ENCODE results near the gene ARID3A. TPM values are rescaled to one million over a fixed set of nuclear protein-coding genes. Genes with fewer than 3 reads are reported as not detected.

Gene ARID3A
- total RNA-seq, 1 donor from 2014 or later, result 106 TPM

DNA sequence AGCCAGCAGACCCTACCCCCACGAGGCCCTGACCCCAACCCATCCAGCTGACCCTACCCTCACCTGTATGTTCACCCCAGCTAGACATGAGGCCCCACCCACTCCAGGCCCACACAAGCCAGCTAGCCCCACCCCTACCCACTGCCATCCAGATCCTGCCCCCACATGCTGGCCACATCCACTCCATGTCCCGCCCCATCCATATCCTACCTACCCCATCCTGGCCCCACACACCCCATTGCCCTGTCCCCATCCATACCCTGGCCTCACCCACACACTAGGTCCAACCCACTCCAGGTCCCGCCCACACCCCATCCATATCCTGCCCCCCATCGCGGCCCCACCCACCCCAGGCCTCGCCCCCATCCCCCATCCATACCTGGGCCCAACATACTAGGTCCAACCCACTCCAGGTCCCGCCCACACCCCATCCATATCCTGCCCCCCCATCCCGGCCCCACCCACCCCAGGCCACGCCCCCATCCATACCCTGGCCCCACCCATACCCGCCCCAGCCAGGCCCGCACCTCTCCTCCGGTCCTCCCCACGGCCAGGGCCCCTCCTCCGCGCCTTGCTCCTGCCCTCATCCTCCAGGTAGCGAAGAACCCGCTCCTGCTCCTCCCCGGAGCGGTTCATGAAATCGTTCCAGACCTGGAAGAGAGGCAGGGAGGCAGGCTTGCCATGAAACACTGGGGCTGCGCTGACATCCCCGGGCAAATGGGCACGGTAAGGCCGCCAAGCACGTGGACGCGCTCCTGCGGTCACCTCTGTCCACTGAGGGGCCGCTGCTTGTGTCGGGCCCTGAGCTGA lies 25.3 kb upstream of the ARID3A start:
- Mint-ChIP-seq H3K9me3 (ENCODE audit: unreplicated experiment) (no peaks in the 10 kb centered on the region), H3K4me3 (ENCODE audit: unreplicated experiment) (no peak overlapping the region), H3K36me3 (ENCODE audit: low read depth, unreplicated experiment) (peaks cover 4% of the 10 kb centered on the region), H3K27ac (ENCODE audit: unreplicated experiment) (no peak overlapping the region), H3K27me3 (ENCODE audit: low read depth, unreplicated experiment) (no peaks in the 10 kb centered on the region), H3K4me1 (ENCODE audit: low read depth, unreplicated experiment) (no peaks in the 10 kb centered on the region)
- Histone ChIP-seq H4K20me1 (ENCODE audit: insufficient read depth, low read length) (peaks cover 57% of the 10 kb centered on the region), H2AFZ (ENCODE audit: low read depth, low read length) (no peak overlapping the region), H3K4me1 (ENCODE audit: insufficient read depth, low read length) (peaks cover 5% of the 10 kb centered on the region), H3K36me3 (ENCODE audit: insufficient read depth, low read length) (peaks cover 3% of the 10 kb centered on the region), H3K27ac (ENCODE audit: low read depth, low read length) (no peak overlapping the region), H3K27me3 (ENCODE audit: insufficient read depth, low read length) (no peaks in the 10 kb centered on the region), H3K4me2 (ENCODE audit: low read length) (no peak overlapping the region), H3K4me3 (ENCODE audit: insufficient read depth, low read depth, low read length) (no peak overlapping the region), H3K79me2 (ENCODE audit: insufficient read depth, low read length) (peaks cover 19% of the 10 kb centered on the region), H3K9me3 (ENCODE audit: insufficient read depth, low read depth, low read length) (no peaks in the 10 kb centered on the region), H3K9ac (ENCODE audit: low read length) (no peak overlapping the region)
- FAIRE-seq, result no peak
- no peak for DNase-seq (ENCODE audit: low read depth)
- TF ChIP-seq CTCF (IDR thresholded peaks at IDR 0.05; ENCODE audit: insufficient read depth, low read depth, low read length) (no peak), EZH2 (IDR thresholded peaks at IDR 0.05; ENCODE audit: insufficient read depth, low read length) (no peak)

DNA sequence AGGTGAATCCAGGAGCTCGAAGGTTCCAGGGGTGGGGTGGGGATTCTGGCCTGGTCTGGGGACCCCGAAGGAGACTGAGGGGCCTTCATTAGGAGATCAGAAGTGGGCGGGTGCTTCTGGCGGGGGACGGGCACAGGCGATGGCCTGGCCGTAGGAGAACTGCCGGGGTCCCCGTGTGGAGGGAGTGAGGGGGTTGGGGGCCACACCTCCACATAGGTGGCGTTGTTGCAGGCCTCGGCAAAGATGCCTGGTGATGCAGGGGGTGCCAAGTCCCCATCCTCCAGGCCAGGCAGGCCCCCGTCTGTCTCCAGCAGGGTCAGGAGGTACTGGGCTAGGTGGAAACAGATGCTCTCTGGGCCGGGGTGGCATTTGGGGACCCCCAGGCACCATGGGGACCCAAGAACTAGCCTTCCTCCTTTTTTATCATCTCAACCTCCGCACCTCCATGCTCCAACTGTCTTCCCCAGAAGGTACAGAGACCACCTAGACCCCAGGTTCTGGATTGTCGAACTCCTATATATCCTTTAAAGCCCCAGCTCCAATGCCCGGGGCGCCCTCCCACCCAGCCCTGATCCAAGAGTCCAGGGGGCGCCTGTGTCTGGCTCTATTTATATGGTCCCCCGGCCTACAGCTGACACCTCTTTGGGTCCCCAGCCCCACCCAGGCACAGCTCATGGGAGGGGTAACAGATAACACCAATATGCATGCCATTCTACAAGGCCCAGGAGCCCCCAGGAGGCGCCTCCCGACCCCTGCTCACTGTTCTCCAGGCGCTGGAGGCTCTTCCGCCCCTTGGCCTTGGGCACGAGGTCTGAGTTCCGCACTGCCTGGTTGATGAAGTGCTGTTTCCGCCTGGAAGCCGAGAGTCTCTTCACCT lies 24.4 kb upstream of the ARID3A start:
- H3K9me3 Mint-ChIP-seq (ENCODE audit: unreplicated experiment), result no peaks in the 10 kb centered on the region
- Histone ChIP-seq H3K4me2 (ENCODE audit: low read length) (no peak overlapping the region), H3K36me3 (ENCODE audit: insufficient read depth, low read length) (peaks cover 3% of the 10 kb centered on the region), H3K9ac (ENCODE audit: low read length) (no peak overlapping the region), H3K27ac (ENCODE audit: low read depth, low read length) (no peak overlapping the region), H3K4me1 (ENCODE audit: insufficient read depth, low read length) (peaks cover 5% of the 10 kb centered on the region), H4K20me1 (ENCODE audit: insufficient read depth, low read length) (peaks cover 56% of the 10 kb centered on the region), H3K4me3 (ENCODE audit: insufficient read depth, low read depth, low read length) (no peak overlapping the region), H2AFZ (ENCODE audit: low read depth, low read length) (no peak overlapping the region), H3K79me2 (ENCODE audit: insufficient read depth, low read length) (peaks cover 27% of the 10 kb centered on the region), H3K9me3 (ENCODE audit: insufficient read depth, low read depth, low read length) (no peaks in the 10 kb centered on the region), H3K27me3 (ENCODE audit: insufficient read depth, low read length) (no peaks in the 10 kb centered on the region)
- H3K4me1 Mint-ChIP-seq (ENCODE audit: low read depth, unreplicated experiment), result no peaks in the 10 kb centered on the region
- no peak for DNase-seq (ENCODE audit: low read depth)
- H3K27me3 Mint-ChIP-seq (ENCODE audit: low read depth, unreplicated experiment), result no peaks in the 10 kb centered on the region
- H3K27ac Mint-ChIP-seq (ENCODE audit: unreplicated experiment), result no peak overlapping the region
- H3K4me3 Mint-ChIP-seq (ENCODE audit: unreplicated experiment), result no peak overlapping the region
- no peaks in the 10 kb centered on the region for H3K36me3 Mint-ChIP-seq (ENCODE audit: low read depth, unreplicated experiment)
- FAIRE-seq, result no peak
- TF ChIP-seq EZH2 (IDR thresholded peaks at IDR 0.05; ENCODE audit: insufficient read depth, low read length) (no peak), CTCF (IDR thresholded peaks at IDR 0.05; ENCODE audit: insufficient read depth, low read depth, low read length) (no peak)

Measured in astrocyte (in vitro differentiated cells and primary cell).